Measurements from ENCODE around the gene PCDHB11.
"Not testable (repeated sequence)": the region's sequence is repeated elsewhere in the genome, so short reads cannot be mapped to it uniquely, and the experiment has no call there.

The PCDHB11 gene

DNA sequence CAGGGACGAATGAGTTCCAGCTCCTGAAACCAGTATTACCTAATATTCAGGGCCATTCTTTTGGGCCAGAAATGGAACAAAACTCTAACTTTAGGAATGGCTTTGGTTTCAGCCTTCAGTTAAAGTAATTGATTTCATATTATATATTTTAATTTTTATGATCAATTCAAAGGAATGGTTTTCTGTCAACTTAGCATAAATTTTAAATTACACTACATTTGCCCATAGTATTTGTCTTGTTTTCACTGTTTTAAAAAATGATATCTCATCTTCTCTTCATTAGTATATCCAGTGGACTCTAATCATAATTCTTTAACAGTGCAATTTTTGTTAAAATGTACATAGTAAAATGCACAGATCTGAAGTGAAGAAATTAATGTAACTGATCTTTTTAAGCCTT is 19.1 kb upstream of the PCDHB11 start:
- Histone ChIP-seq H3K4me1 (ENCODE audit: control insufficient read depth in 1 of 2, insufficient read depth in 1 of 2, low read depth in 1 of 2, low read length in 1 of 2) (no peaks in the 10 kb centered on the region), H3K4me3 (ENCODE audit: low read depth in 1 of 2, low read length in 1 of 2) (no peak overlapping the region), H3K9me3 (peaks cover 29% of the 10 kb centered on the region), H3K36me3 (no peaks in the 10 kb centered on the region), H3K27me3 (peaks cover 70% of the 10 kb centered on the region), H3K27ac (no peak overlapping the region)
- TF ChIP-seq, protein P1, sequence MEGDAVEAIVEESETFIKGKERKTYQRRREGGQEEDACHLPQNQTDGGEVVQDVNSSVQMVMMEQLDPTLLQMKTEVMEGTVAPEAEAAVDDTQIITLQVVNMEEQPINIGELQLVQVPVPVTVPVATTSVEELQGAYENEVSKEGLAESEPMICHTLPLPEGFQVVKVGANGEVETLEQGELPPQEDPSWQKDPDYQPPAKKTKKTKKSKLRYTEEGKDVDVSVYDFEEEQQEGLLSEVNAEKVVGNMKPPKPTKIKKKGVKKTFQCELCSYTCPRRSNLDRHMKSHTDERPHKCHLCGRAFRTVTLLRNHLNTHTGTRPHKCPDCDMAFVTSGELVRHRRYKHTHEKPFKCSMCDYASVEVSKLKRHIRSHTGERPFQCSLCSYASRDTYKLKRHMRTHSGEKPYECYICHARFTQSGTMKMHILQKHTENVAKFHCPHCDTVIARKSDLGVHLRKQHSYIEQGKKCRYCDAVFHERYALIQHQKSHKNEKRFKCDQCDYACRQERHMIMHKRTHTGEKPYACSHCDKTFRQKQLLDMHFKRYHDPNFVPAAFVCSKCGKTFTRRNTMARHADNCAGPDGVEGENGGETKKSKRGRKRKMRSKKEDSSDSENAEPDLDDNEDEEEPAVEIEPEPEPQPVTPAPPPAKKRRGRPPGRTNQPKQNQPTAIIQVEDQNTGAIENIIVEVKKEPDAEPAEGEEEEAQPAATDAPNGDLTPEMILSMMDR (IDR thresholded peaks at IDR 0.05) = no peak

DNA sequence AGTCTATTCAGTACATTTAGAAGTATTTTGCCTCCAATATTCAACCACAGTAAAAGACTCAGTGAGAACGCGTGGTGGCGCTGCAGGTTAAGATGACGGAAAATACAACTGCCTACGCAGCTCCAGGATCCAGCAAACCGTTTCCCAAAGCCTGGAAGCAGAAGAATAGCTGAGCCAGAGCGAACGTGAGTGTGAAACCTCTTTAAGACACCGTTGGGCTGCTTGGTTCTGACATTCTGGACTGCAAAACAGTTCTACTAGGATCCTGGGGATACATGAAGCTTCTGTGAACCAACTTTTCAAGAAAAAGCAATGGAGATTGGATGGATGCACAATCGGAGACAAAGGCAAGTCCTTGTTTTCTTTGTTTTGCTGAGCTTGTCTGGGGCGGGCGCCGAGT is 17.2 kb upstream of the PCDHB11 start, which contains the start of gene PCDHB16:
Gene PCDHB16 (plus strand): TSS at position 140 of the 400 bp plus-strand sequence. CDS start 173 bp downstream, at position 313.
- H3K27me3 ChIP-seq = peaks cover 55% of the 10 kb centered on the region
- TF ChIP-seq, protein P1 (IDR thresholded peaks at IDR 0.05) = no peak
- H3K36me3 ChIP-seq = no peaks in the 10 kb centered on the region
- peaks cover 23% of the 10 kb centered on the region for H3K9me3 ChIP-seq
- no peak within 1 kb of the TSS for H3K27ac ChIP-seq
- H3K4me1 ChIP-seq (ENCODE audit: control insufficient read depth in 1 of 2, insufficient read depth in 1 of 2, low read depth in 1 of 2, low read length in 1 of 2) = no peaks in the 10 kb centered on the region
- no peak within 1 kb of the TSS for H3K4me3 ChIP-seq (ENCODE audit: low read depth in 1 of 2, low read length in 1 of 2)

DNA sequence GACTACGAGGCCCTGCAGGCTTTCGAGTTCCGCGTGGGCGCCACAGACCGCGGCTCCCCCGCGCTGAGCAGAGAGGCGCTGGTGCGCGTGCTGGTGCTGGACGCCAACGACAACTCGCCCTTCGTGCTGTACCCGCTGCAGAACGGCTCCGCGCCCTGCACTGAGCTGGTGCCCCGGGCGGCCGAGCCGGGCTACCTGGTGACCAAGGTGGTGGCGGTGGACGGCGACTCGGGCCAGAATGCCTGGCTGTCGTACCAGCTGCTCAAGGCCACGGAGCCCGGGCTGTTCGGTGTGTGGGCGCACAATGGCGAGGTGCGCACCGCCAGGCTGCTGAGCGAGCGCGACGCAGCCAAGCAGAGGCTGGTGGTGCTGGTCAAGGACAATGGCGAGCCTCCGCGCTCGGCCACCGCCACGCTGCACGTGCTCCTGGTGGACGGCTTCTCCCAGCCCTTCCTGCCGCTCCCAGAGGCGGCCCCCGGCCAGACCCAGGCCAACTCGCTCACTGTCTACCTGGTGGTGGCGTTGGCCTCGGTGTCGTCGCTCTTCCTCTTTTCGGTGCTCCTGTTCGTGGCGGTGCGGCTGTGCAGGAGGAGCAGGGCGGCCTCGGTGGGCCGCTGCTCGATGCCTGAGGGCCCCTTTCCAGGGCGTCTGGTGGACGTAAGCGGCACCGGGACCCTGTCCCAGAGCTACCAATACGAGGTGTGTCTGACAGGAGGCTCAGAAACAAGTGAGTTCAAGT is 15.1 kb upstream of the PCDHB11 start:
- Histone ChIP-seq H3K27me3 (peaks cover 53% of the 10 kb centered on the region), H3K9me3 (peaks cover 10% of the 10 kb centered on the region)
- not testable (repeated sequence) for H3K36me3 ChIP-seq; H3K4me1 ChIP-seq (ENCODE audit: control insufficient read depth in 1 of 2, insufficient read depth in 1 of 2, low read depth in 1 of 2, low read length in 1 of 2); H3K4me3 ChIP-seq (ENCODE audit: low read depth in 1 of 2, low read length in 1 of 2); H3K27ac ChIP-seq

DNA sequence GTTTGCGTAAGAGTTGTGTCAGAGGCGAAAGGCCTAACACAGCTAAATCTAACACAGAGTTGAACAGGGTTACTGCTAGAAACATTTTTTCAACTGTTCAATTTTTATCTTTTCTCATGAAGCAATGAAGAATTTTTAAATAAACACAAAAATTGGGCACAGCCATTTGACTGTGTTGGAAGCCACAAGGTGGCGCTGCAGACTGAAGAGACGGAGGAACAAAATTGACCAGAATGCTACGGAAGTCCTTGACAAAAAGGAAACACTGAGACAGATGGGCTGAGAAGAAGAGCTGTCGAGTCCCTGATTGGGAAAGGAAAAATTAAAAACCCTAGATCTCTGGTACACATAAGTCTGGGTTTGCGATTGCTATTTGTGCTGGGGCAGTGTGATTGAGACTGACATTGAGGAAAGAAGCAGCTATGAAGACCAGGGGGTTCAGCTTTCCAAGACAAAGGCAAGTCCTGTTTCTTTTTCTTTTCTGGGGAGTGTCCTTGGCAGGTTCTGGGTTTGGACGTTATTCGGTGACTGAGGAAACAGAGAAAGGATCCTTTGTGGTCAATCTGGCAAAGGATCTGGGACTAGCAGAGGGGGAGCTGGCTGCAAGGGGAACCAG is 12.4 kb upstream of the PCDHB11 start, which contains the start of gene PCDHB9:
Gene PCDHB9 (plus strand): TSS at position 265 of the 616 bp plus-strand sequence. CDS start 158 bp downstream, at position 423.
- peaks cover 50% of the 10 kb centered on the region for H3K27me3 ChIP-seq
- no peaks in the 10 kb centered on the region for H3K36me3 ChIP-seq
- no peaks in the 10 kb centered on the region for H3K4me1 ChIP-seq (ENCODE audit: control insufficient read depth in 1 of 2, insufficient read depth in 1 of 2, low read depth in 1 of 2, low read length in 1 of 2)
- H3K9me3 ChIP-seq = peaks cover 8% of the 10 kb centered on the region
- H3K27ac ChIP-seq = no peak within 1 kb of the TSS
- TF ChIP-seq, protein P1 (IDR thresholded peaks at IDR 0.05) = no peak
- no peak within 1 kb of the TSS for H3K4me3 ChIP-seq (ENCODE audit: low read depth in 1 of 2, low read length in 1 of 2)

DNA sequence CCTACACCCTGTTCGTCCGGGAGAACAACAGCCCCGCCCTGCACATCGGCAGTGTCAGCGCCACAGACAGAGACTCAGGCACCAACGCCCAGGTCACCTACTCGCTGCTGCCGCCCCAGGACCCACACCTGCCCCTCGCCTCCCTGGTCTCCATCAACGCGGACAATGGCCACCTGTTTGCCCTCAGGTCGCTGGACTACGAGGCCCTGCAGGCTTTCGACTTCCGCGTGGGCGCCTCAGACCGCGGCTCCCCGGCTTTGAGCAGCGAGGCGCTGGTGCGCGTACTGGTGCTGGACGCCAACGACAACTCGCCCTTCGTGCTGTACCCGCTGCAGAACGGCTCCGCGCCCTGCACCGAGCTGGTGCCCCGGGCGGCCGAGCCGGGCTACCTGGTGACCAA is 10.7 kb upstream of the PCDHB11 start:
- H3K27me3 ChIP-seq = peaks cover 33% of the 10 kb centered on the region
- H3K4me1 ChIP-seq (ENCODE audit: control insufficient read depth in 1 of 2, insufficient read depth in 1 of 2, low read depth in 1 of 2, low read length in 1 of 2); H3K4me3 ChIP-seq (ENCODE audit: low read depth in 1 of 2, low read length in 1 of 2); H3K27ac ChIP-seq; H3K9me3 ChIP-seq; H3K36me3 ChIP-seq: not testable (repeated sequence)

DNA sequence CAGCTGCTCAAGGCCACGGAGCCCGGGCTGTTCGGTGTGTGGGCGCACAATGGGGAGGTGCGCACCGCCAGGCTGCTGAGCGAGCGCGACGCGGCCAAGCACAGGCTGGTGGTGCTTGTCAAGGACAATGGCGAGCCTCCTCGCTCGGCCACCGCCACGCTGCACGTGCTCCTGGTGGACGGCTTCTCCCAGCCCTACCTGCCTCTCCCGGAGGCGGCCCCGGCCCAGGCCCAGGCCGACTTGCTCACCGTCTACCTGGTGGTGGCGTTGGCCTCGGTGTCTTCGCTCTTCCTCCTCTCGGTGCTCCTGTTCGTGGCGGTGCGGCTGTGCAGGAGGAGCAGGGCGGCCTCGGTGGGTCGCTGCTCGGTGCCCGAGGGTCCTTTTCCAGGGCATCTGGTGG is 10.3 kb upstream of the PCDHB11 start:
- H3K27ac ChIP-seq; H3K4me1 ChIP-seq (ENCODE audit: control insufficient read depth in 1 of 2, insufficient read depth in 1 of 2, low read depth in 1 of 2, low read length in 1 of 2); H3K36me3 ChIP-seq; H3K9me3 ChIP-seq; H3K4me3 ChIP-seq (ENCODE audit: low read depth in 1 of 2, low read length in 1 of 2): not testable (repeated sequence)
- peaks cover 32% of the 10 kb centered on the region for H3K27me3 ChIP-seq

DNA sequence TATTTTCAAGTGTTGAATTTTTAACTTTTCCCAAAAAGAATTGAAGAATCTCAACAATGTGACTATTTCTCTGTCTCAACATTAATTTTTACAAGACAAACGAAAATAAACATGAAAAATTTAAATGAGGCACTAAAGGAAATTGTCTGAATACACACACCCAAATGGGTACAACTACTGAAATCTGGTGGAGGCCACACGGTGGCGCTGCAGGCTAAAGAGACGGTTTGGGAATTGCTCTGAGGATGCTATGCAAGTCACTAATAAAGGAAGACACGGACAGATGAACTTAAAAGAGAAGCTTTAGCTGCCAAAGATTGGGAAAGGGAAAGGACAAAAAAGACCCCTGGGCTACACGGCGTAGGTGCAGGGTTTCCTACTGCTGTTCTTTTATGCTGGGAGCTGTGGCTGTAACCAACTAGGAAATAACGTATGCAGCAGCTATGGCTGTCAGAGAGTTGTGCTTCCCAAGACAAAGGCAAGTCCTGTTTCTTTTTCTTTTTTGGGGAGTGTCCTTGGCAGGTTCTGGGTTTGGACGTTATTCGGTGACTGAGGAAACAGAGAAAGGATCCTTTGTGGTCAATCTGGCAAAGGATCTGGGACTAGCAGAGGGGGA is 7.2 kb upstream of the PCDHB11 start, which contains the start of gene PCDHB10:
Gene PCDHB10 (plus strand): TSS at position 244 of the 616 bp plus-strand sequence. CDS start 200 bp downstream, at position 444.
- TF ChIP-seq, protein P1 (IDR thresholded peaks at IDR 0.05) = no peak
- Histone ChIP-seq H3K36me3 (no peaks in the 10 kb centered on the region), H3K4me1 (ENCODE audit: control insufficient read depth in 1 of 2, insufficient read depth in 1 of 2, low read depth in 1 of 2, low read length in 1 of 2) (no peaks in the 10 kb centered on the region), H3K27me3 (peaks cover 23% of the 10 kb centered on the region), H3K27ac (no peak within 1 kb of the TSS), H3K4me3 (ENCODE audit: low read depth in 1 of 2, low read length in 1 of 2) (no peak within 1 kb of the TSS), H3K9me3 (no peaks in the 10 kb centered on the region)

DNA sequence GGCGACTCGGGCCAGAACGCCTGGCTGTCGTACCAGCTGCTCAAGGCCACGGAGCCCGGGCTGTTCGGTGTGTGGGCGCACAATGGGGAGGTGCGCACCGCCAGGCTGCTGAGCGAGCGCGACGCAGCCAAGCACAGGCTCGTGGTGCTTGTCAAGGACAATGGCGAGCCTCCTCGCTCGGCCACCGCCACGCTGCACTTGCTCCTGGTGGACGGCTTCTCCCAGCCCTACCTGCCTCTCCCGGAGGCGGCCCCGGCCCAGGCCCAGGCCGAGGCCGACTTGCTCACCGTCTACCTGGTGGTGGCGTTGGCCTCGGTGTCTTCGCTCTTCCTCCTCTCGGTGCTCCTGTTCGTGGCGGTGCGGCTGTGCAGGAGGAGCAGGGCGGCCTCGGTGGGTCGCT is 5.1 kb upstream of the PCDHB11 start:
- not testable (repeated sequence) for H3K9me3 ChIP-seq; H3K4me3 ChIP-seq (ENCODE audit: low read depth in 1 of 2, low read length in 1 of 2); H3K4me1 ChIP-seq (ENCODE audit: control insufficient read depth in 1 of 2, insufficient read depth in 1 of 2, low read depth in 1 of 2, low read length in 1 of 2); H3K27ac ChIP-seq; H3K27me3 ChIP-seq; H3K36me3 ChIP-seq
